Esophagus muscularis mucosa (tissue), 3 donors: ENCODE data around the gene IFITM2.

ENCODE experiments used
- POLR2AphosphoS5 ChIP-seq, 2 donors: sonication (generic); formaldehyde crosslinking; IDR thresholded peaks; one replicate each; pipeline ENCODE4 v1.6.1; 2017; ENCODE audit warnings: antibody characterized with exemption in 2 of 2
- TF ChIP-seq, protein P1 (sequence below), 3 experiments: fragments of 200-600 bp in 2 of 3; fragments of 450-650 bp in 1 of 3; sonication (generic) in 2 of 3; IDR thresholded peaks; one replicate each; pipeline ENCODE4 v1.5.1; 2017 to 2019; ENCODE audit warnings: antibody characterized with exemption in 3 of 3, mild to moderate bottlenecking in 2 of 3, moderate library complexity in 1 of 3

DNA sequence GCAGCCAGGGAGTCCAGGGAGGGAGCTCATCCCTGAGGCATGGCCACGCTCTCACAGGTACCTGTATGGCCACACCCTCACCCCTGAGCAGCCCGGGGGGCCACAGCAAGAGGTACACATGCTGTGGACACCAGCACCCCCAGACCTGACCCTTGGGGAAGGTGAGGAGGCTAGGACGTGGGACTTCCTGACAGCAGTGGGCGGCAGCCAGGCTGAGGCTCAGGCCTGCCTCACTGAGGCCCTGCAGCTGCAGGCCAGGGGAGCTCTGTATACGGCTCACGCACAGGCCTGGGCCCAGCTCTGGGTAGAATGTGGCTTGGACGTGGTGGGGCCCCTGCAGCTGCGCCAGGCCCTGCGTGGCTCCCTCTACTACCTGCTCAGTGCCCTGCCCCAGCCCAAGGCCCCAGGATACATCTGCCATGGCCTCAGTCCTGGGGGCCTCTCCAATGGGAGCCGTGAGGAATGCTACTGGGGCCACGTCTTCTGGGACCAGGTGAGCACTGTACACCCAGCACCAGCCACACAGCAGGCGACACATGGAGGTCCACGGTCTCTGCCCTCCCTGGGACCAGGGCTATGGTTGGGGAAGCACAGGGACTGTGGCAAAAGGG lies 16.9 kb upstream of the IFITM2 start:
- TF ChIP-seq, protein P1, sequence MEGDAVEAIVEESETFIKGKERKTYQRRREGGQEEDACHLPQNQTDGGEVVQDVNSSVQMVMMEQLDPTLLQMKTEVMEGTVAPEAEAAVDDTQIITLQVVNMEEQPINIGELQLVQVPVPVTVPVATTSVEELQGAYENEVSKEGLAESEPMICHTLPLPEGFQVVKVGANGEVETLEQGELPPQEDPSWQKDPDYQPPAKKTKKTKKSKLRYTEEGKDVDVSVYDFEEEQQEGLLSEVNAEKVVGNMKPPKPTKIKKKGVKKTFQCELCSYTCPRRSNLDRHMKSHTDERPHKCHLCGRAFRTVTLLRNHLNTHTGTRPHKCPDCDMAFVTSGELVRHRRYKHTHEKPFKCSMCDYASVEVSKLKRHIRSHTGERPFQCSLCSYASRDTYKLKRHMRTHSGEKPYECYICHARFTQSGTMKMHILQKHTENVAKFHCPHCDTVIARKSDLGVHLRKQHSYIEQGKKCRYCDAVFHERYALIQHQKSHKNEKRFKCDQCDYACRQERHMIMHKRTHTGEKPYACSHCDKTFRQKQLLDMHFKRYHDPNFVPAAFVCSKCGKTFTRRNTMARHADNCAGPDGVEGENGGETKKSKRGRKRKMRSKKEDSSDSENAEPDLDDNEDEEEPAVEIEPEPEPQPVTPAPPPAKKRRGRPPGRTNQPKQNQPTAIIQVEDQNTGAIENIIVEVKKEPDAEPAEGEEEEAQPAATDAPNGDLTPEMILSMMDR (IDR thresholded peaks at IDR 0.05), result no peak
- TF ChIP-seq POLR2AphosphoS5 (IDR thresholded peaks at IDR 0.05), result no peak
